OCI-LY1 (cell line): ENCODE measurements around the gene XKR8.

ENCODE experiments used
- CTCF ChIP-seq: fragments of 200-600 bp; sonication (generic), shearing (Covaris generic); IDR thresholded peaks from 2 replicates; pipeline ENCODE4 v1.5.1; 2017; ENCODE audit warnings: mild to moderate bottlenecking, antibody characterized with exemption, low read length, moderate library complexity, mixed read lengths
- EZH2 ChIP-seq: fragments of 200-600 bp; sonication (generic), shearing (Covaris generic); IDR thresholded peaks from 2 replicates; pipeline ENCODE4 v1.8.0; 2017; ENCODE audit warnings: borderline replicate concordance, mixed run types, mild to moderate bottlenecking, antibody characterized with exemption, low read length, moderate library complexity, mixed read lengths

- TF ChIP-seq CTCF = no peak
- no peak for TF ChIP-seq EZH2
Measured at GRCh38 chr1:27951396-27951795, 8.4 kb upstream of the XKR8 start.
